NCI-H2029 treated with DMSO at 0.1 percent for 48 hours (cell line): ENCODE results near the gene RANBP17.

Experiments used
- DNase-seq: peaks from one replicate; lab custom pipeline; 2025; lab: John Stamatoyannopoulos, UW

Gene RANBP17

DNA sequence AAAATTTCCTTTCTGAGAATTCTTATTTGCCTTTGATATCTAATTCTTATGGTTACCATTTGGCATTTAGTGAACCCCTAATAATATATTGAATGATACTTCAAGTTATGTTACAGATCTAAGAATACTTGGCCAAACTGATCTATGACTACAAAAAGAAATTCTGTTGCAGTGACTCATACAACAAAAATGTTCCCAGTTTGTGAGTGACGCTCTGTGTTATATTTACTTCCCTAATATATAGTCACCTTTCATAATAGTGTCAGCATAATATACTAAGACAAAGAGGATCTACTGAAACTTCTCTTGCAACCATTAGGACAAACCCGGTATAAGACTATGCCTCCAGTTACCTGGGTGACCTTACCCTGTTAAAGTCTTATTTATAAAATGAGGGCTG, 230.4 kb downstream of the RANBP17 start:
- no peak for DNase-seq

DNA sequence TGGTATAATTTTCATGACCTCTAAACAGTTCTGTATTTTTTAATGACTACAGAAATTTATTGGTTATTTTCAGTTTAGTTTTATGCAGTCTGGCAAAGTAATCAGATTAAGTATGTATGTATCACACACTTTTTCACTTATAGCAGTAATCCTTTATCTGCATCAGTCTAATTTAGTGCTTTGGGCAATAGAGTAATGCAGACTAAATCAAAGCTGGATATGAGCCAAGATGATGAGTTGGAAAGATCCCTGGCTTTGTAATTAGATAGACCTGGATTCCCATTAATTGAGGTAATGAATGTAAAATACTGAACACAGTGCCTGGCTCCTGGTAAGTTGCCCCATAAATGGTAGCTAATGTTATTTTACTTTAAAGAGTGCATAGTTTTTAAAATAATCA, 231.8 kb downstream of the RANBP17 start:
- no peak for DNase-seq

DNA sequence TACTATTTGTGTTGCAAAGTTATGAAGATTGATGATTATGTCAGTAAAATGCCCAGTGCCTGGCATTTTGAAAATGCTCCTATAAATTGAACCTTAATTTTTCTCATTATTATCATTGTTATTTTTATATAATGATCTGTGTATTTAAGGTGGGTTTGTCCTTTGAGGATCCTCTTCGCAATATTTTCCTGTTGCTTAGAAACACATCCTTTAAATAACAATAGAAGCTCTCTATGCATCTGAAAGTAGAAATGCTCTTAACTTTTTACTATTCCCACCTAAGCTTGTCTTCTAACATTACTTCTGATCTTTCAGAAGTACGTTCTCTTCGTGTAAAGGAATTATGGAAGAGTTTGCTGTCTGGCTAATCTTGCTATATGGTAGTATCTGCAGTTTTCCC, 232.5 kb downstream of the RANBP17 start:
- DNase-seq = no peak

DNA sequence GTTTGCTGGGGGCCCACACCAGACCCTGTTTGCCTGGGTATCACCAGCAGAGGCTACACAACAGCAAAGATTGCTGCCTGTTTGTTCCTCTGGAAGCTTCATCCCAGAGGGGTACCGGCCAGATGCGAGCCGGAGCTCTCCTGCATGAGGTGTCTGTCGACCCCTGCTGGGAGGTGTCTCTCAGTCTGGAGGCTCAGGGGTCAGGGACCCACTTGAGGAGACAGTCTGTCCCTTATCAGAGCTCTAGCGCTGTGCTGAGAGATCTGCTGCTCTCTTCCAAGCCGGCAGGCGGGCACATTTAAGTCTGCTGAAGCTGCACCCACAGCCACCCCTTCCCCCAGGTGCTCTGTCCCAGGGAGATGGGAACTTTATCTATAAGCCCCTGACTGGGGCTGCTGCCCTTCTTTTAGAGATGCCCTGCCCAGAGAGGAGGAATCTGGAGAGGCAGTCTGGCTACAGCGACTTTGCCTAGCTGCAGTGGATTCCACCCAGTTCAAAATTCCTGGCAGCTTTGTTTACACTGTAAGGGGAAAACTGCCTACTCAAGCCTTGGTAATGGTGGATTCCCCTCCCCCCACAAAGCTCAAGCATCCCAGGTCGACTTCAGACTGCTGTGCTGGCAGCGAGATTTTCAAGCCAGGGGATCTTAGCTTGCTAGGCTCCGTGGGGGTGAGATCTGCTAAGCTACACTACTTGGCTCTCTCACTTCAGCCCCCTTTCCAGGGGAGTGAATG, 241.2 kb downstream of the RANBP17 start:
- no peak for DNase-seq

DNA sequence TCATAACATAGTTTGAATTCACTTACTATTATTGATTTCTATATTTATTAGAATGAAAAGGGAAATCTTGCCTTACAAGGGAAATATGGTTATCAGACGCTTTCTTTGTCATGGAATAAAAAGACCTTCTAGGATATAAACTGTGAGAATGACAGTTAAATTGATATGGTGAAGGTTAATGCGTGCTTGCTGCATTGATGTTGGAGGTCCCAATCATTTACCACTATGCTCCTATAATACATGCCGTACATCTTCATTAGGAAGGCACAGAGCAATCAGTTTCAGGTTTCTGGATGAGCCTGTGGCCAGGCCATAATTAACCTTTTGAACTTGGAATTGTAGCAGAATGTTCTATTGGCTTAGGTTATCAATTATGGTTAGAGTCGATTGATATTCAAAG, 245.9 kb downstream of the RANBP17 start:
- no peak for DNase-seq

DNA sequence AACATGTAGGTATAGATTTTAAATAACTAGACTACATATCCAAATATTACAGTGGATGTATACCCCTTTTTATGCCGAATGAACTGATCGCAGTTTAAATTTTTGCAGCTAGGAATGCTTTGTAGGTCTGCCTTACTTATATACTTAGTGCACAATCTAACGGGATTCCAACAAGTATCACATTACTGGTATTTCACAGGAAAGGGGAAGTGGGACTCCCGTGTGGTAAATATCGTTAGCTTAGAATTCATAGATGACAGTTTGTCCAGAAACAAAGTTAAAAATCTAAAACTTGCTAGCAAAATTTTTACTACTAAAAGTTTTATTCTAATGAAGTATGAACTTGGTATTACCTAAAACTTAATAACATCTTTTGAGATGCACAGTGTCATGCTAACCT, 253.7 kb downstream of the RANBP17 start:
- no peak for DNase-seq

DNA sequence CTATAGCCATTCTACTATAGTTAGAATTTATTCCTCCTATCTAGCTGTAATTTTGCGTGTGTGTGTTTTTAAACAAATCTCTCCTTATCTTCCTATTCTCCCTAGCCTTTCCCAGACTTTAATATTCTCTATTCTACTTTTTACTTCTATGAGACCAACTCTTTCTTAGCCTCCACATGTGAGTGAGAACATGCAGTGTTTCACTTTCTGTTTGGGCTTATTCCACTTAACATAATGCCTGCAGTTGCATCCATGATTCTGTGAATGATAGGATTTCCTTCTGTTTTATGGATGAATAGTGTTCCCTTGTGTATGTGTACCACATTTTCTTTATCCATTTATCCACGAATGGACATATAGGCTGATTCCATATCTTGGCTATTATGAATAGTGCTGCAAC, 254.9 kb downstream of the RANBP17 start:
- DNase-seq = no peak

DNA sequence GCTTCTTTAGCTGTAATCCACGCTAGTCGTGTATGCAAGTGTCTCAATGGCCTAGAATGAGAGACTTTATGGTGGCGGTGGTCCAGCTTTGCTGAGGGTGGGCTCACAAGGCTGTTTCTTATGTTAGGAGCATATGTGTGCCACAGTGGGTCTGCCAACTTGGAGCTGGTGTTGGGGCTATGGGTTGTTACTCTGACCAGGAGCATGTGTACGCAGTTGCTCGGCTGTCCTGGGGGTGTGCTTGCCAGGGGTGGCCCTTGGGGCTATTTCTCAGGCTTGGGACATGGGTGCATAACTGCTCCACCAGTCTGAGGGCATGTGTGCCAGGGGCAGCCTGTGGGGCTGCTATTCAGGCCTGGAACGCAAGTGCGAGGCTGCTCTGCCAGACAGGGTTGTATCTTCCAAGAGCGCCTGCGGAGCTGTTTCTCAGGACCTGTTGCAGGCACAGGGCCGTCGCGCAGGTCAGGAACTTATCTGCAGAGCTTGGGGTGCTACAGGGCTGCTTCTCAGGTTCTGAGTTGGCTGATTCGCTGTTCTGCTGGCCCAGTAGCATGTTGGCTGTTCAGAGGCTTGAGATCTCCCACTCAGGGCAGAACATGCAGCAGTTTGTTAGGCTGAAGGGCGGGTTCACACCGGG, 259.3 kb downstream of the RANBP17 start:
- no peak for DNase-seq

DNA sequence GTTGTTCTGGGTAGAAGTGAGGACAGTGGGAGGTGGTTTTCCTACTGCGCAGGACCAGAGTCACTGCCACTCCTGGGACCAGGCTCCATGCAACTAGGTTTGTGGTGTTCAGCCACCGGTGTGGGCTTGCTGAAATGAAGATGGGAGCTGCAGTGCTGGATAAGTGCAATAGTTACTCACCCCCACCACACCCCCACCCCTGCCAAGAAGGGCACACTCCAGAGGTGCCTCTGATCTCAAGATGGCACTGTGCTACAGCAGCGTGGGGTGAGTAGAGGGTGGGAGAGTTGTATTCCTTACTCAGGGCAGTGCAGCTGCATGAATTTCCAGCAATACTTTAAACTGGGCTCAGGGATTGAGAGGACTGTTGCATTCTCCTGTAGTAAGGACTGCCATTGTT, 259.8 kb downstream of the RANBP17 start:
- DNase-seq = no peak

DNA sequence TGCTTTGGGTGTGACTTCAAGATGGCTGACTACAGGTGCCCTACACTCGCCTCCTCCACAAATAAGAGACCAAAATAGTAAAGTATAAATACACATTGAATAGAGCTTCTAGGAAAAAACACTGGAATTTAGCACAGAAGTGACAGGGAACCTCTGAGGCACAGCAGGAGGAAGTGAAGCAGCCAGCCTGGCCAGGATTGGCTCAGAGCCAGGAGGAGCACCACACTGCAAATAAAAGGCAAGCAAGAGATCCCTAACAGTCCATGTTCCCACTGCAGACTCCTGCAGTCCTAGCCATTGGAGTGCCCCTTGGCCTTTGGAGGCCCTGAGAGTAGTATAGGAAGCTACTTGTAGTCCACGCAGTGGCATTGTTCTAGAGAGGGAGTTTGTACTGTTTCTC, 260.6 kb downstream of the RANBP17 start:
- DNase-seq = peak; percentile 30

DNA sequence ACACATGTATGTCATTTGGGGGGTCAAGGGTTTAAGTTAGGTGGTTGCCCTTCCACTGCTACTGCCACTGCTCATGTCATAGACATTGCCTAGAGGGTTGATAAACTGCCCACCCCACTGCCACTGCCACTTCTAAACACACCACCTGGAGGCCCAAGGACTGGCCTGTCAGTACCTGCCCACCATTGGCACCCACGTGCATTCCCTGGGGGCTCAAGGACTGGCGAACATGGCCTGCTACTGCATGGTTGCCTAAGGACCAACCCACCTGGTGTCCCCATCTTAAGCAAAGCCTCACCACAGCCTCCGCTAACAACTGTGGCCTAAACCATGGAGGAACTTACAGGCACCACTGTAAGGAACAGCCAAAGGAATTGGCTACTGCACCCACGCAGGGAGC, 261.6 kb downstream of the RANBP17 start:
- no peak for DNase-seq

DNA sequence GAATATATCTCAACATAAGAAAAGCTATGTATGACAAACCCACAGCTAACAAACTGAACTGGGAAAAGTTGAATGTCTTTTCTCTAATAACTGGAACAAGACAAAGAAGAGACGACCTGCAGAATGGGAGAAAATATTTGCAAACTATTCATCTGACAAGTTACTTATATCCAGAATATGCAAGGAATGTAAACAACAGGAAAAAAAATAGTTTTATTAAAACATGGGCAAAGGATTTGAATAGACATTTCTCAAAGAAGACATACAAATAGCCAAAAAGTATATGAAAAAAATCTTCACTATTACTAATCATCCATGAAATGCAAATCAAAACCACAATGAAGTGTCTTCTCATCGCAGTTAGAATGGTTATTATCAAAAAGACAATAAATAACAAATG, 265.5 kb downstream of the RANBP17 start:
- DNase-seq = no peak

DNA sequence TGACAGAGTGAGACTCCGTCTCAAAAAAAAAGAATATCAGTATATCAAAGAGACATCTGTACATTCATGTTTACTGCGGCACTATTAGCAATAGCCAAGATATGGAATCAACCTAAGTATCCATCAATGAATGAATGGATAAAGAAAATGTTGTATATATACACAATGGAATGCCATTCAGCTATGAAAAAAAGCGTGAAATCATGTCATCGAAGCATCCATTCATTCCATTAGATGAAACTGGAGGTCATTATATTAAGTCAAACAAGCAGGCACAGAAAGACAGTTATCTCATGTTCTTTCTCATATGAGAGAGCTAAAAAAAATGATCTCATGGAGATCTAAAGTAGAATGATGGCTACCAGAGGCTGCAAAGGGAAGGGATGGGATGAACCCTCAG, 266.3 kb downstream of the RANBP17 start:
- DNase-seq = no peak

DNA sequence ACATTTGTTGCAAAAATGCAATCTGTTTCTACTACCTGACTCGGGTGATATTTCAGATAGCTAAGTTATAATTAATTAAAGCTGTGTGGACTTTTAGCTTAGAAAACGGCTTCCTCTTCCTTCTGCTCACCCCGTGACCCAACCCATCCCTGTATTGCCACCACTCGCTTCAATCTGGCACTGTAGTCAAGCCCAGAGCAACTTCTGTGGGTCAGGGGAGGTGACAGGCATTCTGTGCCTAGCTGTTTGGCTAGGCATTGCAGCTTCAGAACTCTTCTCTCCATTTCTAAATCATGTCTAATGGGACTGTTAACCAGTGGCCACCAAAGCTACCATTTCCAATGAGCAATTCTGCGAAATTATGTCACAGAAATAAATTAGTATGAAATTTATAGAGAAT, 267.5 kb downstream of the RANBP17 start:
- no peak for DNase-seq

DNA sequence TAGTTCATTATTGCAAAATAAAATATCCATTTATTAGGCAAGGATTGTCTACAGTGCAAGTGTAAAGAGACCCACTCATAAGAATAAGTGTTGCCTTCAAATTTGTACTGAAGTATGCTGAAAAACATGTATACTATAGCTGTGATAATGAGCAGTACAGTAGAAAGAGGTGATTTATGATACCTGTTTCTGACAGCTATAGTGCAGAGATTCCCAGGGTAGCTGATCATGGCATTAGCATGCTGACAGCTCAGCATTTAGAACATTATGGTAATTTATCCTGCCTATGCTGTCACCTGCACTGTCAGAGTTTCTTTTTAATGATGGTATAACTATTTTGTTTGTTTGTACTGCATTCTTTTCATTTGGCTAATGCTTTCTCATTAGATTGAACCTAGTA, 269.7 kb downstream of the RANBP17 start:
- DNase-seq = no peak

DNA sequence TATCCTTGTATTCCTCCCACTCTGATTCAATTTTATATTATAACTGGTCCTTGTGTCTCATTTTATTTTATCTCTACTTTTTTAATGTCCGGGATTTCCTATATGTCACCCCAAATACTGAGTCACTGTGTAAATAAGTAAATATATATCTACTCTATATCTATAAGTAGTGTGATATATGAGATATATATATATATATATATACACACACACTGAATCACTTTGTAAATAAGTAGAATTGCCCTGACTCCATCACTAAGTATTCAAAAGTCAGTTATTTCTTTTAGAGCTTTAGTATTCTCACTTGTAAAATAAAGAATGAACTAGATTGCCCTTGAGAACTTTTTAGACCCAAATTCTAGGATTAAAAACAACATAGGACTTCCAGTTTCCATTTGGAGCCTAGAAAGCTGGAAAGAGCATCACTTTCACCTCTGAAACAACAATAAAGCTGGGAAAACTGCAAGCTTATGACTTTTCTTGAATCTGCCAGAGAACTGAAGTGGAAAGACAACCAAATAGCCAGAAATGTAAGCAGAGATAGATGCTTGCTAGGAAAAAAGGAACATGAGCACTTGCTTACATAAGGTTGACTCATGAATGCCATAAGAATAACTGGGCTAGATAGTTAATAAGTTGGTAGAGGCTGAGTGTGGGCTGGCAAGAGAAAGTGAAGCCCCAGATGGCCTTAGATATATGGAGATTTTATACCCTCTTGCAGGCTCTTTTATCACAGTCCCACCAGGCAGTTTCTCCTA, 276.1 kb downstream of the RANBP17 start:
- no peak for DNase-seq

DNA sequence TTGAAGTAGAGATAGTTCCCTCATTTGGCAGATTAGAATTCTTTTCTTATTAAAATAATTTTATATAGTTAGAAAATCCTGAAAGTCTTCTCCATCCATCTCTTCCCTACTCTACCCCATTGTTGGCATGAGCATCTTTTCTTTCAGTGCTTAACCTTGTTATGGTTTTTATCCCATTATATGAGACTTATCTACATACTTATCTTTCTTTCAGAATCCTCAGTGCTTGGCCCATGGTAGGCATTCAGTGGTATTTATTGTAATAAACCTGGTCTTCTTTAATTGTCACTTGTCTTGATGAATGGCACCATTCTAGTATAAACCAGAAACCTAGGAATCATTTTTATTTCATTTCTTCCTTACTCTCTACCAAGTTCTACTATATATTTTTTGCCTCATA, 277.4 kb downstream of the RANBP17 start:
- no peak for DNase-seq

DNA sequence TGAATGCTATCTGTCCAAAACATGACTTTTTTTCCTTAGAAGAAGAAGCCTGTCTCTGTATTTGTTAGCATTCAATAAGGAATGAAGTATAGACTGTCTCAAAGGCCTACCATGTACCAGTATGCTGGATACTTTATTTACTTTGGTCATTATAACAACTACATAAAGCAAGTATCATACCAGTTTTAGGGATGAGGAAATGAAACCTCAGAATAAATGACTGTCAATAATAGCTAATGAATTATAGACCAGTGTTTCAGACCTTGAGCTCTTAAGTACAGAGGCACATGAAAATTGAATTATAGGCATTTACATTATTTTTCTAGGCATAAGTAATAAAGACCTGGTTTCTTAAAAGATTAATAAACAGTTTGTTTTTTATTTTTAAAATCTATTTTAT, 280.8 kb downstream of the RANBP17 start:
- DNase-seq = no peak

DNA sequence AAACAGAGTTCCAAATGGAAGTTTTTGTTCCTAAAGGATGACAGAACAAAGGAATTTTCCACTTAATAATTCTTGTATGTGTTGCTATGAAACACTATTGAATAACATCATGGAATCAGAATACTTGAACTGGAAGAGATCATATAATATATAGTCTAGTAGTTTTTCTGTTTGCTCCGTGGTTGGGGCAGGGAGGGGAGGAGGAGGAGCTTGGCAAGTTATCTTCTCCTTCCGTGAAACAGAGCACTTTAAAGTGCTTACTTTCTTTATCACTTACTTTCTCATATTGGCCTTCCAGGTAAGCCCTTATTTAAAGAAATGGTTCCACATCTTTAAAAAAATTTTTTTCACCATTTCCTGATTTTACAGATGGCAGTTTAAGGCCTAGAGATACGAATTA, 281.4 kb downstream of the RANBP17 start:
- no peak for DNase-seq

DNA sequence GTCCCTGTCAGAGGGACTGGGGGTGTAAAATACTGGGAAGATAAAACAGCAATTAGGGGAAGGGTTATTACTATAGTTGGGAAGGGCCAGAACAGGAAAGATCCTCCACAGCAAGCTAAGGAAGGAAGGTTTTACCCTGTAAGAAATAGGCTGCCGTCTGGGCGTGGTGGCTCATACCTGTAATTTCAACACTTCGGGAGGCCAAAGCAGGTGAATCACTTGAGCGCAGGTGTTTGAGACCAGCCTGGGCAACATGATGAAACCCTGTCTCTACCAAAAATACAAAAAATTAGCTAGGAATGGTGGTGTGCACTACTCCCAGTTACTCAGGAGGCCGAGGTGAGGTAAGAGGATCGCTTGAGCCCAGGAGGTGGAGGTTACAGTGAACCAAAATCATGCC, 282.1 kb downstream of the RANBP17 start:
- DNase-seq = no peak

DNA sequence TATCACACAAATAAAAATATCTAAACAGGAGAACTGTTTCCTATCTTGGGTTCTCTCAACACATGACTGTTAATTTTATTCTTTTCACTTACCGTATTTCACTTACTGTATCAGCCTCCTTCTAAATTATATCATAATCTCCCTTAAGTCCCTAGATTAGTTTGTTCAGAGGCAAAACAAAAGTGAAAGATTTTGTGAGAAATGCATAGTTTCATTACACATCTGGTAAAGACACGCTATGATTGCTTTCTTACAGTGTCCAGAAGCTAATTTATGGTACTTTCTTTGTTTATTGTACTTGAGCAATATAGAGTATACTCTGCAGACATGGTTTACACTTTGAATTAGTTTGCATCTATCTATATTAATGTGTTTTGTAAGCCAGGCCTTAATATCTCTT, 287.5 kb downstream of the RANBP17 start:
- DNase-seq = no peak

DNA sequence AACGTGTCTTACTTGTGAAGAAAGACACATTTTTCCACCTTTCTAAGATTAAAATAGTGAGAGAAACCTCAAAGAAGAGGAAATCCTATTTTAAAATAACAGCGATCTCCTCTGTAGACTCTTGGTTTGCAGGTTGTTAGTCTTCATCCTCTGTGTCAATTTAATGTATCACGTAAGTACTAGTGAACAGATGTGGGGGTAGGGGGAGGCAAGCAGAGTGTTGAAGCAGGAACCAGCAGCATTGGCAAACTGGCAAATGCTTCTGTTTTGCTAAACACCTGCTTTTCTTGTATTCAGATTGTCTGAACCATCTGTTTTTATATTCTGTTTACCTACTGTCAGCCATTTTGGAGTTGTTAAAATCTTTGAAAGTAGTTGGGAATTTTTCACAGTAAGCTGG, 288.0 kb downstream of the RANBP17 start:
- DNase-seq = no peak

DNA sequence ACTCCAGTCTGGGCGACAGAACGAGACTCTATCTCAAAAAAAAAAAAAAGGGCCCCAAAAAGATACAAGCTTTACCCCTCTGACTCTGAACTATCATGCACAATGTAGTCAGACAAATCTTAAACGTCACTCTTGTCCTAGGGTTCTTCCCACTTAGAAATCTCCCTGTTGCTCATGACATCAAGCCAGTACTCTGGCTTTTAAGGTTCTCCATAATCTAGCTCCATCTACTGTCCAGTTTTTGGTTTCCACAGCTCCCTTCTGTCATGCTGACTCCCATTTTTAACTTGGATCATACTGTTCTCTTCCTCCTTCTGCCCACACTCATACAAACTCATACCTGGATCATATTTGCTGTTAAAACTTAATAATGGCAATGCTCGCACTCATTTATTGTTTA, 290.6 kb downstream of the RANBP17 start:
- DNase-seq = no peak
